Parietal lobe (tissue), 1 donor: Measurements from ENCODE around the gene APOBR. TPM values are rescaled to one million over a fixed set of nuclear protein-coding genes. Genes with fewer than 3 reads are reported as not detected.

Source experiments
- total RNA-seq: library from RNA; depleted of rRNA; stranded (reverse); fragments of >200 nt; gene quantifications from one replicate; pipeline ENCODE4 v1.2.3, GENCODE V29; 2014

APOBR gene, protein sequence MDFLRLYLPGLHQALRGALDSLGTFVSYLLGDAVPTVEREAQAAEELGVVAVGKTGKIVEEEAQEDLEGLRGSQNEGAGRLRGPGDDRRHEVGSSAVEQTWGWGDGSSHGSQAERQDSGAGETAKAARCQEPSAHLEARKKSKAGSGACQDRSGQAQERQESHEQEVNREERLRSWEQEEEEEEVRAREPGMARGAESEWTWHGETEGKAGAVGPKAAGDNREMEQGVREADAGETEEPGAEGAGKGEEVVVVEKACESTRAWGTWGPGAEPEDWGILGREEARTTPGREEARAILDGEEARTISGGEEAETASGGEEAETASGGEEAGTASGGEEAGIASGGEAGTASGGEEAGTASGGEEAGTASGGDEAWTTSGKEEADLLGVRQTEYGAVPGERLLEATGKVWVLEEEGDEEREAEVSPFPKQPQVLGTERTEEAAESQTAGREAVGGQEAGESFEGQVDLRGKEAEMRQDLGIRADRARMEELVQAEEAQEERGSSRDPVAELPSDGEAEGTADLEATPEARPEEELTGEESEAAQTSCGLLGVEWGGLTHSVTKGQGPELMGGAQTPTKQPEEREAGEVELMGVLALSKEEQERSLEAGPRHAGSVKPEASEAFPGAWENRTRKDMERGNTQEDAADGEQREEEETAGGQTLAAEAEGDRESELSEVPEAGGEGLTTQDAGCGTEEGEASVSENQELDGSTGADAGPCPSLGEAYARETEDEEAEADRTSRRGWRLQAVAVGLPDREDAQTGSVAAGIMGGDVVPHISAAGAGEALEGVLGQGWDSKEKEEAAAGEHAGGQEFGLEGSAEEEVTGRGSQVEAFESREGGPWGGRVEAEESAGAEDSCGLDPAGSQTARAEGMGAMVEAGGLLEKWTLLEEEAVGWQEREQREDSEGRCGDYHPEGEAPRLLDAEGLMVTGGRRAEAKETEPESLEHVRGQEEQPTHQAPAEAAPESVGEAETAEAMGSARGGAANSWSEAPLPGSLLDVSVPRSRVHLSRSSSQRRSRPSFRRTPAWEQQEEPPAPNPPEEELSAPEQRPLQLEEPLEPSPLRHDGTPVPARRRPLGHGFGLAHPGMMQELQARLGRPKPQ
- total RNA-seq = 0.31 TPM

GRCh38 chr16:28494121-28494851 lies at the start of gene APOBR:
APOBR (plus strand) TSS chr16:28494643; CDS start chr16:28494682, 39 bp downstream.

GRCh38 chr16:28491970-28492474 lies 2.4 kb upstream of the APOBR start, which contains the start of gene CLN3:
CLN3 (minus strand) TSS chr16:28492074; CDS start chr16:28491759, 315 bp downstream.

DNA sequence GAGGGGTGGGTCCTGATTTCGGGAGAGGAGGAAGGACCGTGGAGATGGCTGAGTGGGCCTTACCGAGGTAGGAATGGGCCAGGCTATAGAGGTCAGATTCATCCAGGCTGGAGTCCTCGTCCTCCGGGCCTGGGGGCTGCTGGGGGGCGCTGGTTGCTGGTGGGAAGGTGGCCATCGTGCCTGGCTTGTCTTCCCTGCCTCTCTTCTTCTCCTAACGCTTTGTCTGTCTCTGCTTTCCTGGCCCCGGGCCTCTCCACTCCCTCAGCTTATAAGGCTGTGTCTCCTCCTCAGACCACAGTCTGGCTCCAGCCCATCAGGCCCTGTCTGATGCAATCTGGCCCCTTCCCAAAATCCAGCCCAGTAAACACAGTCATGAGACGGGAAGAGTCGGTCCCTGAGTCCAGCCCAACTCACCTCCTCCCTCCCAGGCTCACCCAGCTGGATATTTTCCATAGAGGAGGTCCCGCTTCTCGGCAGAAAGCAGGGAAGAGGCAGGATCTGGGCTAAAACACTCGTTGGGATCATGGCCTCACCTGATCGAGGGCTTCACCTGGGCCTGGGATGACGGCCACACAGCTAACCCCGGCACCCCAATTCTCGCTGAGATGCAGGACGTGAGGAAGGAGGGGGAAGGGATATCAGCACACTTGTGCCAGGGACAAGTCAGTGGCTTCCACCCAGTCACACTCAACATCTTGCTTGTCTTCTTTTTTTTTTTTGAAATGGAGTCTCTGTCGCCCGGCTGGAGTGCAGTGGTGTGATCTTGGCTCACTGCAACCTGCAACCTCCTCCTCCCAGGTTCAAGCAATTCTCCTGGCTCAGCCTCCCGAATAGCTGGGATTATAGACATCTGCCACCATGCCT lies 44.5 kb downstream of the APOBR start, which contains the start of gene NUPR1:
Gene NUPR1, minus strand, starts transcription at position 242 of the 864 bp plus-strand sequence. Its CDS starts 67 bp downstream, at position 175.

Other genes with a start within 250 kb of the APOBR start
- 39.8 TPM for gene SBK1, start 202.1 kb upstream of the APOBR start, total RNA-seq
- 8.5 TPM for gene NPIPB6, start 131.1 kb upstream of the APOBR start, total RNA-seq
- 116 TPM for gene EIF3CL, start 90.8 kb upstream of the APOBR start, total RNA-seq
- not detected for gene NPIPB7, start 22.3 kb upstream of the APOBR start, total RNA-seq
- gene CLN3, start 2.6 kb upstream of the APOBR start, total RNA-seq = 24.7 TPM
- not detected for gene IL27, start 12.2 kb downstream of the APOBR start, total RNA-seq
- gene NUPR1, start 44.3 kb downstream of the APOBR start, total RNA-seq = 0.31 TPM
- gene SGF29, start 59.3 kb downstream of the APOBR start, total RNA-seq = 21.3 TPM
- 1.6 TPM for gene SULT1A2, start 102.4 kb downstream of the APOBR start, total RNA-seq
- gene SULT1A1, start 115.4 kb downstream of the APOBR start, total RNA-seq = 9.7 TPM
- gene NPIPB8, start 143.4 kb downstream of the APOBR start, total RNA-seq = not detected
- 171 TPM for gene EIF3C, start 216.8 kb downstream of the APOBR start, total RNA-seq